Muscle of arm (tissue), 12 donors: ENCODE results near the gene IFNLR1. TPM values are rescaled to one million over a fixed set of nuclear protein-coding genes. Genes with fewer than 3 reads are reported as not detected.

Experiments
- DNase-seq: peaks from one replicate; pipeline ENCODE4 v3.0.0-alpha.2; 2013
- polyA plus RNA-seq, 12 donors: library from polyadenylated mRNA; unstranded; fragments of 120-200 nt; gene quantifications; one replicate each; pipeline ENCODE4 v1.2.1, GENCODE V29; 2013; ENCODE audit not compliant: insufficient read length in 12 of 12

Gene IFNLR1
- polyA plus RNA-seq, 12 donors = 0.04 to 5.0 (median 0.17) TPM; not detected in 3

DNA sequence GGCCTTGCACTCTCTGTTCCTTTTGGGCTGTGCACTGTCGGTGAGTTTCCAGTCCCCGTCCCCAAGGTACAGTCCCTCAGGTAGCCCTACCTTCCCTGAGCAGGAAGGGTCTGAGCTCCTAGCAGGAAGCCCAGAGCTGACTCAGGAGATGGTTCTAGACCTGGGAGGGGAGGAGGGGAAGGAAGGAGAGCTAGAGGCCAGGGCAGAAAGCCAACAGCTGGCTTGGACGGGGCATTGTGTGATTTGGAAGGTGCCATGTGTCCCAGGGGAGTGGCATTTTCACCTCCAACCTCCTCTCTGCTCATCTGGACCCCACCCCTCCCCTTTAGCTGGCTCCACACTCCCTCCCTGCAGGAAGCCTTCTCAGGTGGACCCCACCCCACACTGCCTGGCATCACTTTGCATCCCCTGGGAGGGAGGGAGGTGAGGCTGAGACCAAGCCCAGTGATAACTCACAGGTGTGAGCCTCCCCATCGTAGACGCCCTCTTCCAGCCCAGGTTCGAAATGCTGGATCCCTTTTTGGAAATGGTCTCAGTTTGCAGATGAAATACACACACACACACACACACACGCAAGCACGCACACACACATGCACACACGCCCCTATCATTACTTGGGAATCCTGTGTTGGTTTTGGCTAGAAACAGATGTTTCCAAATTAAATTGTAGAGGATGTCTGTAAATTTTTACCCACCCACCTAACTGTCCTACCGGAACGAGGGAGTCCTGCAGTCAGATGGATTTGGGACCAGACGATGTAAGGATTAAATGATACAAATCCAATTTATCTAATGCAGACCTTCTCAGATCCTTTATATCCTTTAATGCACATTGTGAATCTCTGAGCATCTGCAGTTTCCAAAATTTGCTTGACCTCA, 19.7 kb upstream of the IFNLR1 start:
- no peak for DNase-seq

DNA sequence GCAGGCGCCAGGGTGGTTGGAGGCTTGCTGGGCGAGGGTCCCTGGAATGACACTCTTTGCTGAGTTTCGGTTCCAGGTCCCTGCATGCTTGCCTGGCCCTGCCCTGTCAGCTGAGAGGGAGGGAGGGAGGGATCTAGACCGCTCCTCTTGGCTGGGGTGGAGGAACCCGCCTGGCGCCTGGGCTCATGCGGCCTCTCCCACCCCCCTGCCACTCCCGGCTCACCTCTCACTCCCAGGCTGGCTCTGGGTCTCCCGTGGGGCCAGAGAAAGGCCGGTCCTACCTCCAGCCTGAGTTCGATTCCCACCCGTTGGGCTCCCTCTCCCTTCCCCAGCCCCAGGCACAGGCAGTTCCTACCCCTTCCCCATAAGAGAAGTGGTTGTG, 19.0 kb upstream of the IFNLR1 start:
- no peak for DNase-seq

DNA sequence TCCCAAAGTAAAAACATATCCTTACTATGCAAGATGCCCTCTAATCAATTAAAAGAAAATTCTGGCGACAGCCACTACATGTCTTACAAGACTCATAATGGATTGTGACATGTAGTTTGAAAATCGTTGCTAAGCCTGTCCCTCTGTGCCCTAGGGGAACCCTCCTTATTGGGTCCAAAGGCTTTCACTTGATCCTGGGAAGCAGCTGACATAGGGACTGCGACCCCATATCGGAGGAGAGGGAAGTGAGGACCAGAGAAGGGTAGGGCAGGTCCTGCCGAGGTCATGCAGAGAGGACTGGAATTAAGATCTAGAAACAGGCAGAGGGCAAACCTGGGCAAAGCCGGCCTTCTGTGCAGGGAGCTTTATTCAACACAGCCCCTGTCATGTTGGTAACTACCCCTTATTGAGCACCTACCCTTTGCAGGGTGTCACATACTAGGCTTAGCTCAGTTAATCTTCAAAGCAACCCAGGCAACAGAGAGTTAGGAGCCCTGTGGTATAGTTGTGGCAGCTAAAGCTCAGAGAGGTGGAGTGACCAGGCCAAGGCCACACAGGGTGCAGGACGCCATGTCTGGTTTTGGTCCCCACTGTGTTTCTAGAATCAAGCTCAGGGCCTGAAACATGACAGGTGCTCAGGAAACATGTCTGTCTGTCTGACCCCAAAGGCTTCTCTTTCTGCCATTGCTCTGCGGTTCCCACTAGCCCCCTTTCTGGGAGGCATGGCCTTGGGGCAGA, 18.4 kb upstream of the IFNLR1 start:
- DNase-seq = no peak

DNA sequence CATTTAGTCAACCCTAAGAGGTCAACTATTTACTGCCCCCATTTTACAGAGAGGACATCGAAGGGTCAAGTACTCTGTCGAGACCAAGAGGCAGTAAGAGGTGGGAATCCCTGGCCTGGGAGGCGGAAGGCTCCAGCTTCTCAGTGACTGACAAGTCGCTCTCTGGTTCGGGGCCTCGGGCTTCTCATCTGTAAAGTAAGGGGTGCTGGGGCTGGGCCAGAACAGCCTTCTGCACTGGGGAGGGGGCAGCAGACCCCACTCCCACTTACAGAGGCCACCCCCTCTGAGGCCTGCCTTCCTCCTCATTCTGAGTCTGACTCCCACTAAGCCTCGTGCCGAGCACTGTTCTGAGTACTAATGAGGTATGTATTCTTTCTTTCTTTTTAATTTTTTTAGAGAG, 17.0 kb upstream of the IFNLR1 start:
- no peak for DNase-seq

DNA sequence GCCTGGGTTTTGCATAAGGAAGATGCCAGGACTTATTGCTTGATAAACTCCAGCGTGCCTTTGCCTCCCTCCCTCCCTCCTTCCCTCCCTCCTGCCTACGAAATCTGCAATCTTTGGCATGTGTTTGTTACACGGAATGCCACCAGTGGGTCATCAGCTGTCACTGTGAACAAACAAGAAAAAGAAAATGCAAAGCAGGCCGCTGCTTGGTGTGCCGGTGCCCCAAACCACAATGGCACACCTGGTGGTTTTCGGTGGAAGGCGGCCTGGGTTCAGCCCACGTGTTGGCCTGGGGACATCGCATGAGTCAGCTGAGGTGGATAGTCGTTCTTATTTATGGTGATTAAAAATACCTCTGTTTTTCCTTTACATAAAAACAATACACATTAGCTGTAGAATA, 16.3 kb upstream of the IFNLR1 start:
- no peak for DNase-seq

DNA sequence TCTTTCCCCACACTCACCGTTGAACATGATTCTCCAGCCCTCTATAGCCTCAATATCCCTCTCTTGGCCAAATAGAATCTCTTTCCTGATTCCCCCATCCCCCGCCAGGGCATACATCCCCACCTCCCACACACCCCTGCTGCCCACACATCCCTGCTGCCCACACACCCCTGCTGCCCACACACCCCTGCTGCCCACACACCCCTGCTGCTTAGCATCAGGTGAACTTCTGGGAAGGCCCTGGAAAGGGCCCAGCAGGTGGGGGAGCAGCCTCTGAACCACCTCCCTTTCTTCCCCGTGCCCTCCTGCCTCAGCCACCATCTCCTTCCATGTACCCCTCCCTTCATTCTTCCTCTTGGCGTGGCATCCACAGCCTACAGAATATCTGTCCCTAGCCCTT, 15.9 kb upstream of the IFNLR1 start:
- no peak for DNase-seq

DNA sequence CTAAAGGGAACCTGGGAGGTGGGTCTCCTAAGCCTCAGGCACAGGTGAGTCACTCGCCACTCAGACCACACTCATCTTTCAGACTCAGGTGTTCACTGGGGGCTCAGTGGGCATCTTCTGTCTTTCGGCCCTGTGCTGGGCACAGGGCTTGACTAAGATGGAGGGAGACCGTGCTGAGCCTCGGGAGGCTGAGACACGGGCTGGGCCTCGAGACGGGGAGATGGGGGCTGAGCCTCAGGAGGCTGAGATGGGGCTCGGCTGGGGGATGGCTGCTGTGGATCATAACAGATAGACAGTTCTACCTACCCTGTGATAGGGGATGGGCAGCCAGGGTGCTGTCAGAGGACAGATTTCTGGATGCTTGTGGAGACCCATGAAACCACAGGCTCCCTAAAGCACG, 15.5 kb upstream of the IFNLR1 start:
- DNase-seq = no peak

DNA sequence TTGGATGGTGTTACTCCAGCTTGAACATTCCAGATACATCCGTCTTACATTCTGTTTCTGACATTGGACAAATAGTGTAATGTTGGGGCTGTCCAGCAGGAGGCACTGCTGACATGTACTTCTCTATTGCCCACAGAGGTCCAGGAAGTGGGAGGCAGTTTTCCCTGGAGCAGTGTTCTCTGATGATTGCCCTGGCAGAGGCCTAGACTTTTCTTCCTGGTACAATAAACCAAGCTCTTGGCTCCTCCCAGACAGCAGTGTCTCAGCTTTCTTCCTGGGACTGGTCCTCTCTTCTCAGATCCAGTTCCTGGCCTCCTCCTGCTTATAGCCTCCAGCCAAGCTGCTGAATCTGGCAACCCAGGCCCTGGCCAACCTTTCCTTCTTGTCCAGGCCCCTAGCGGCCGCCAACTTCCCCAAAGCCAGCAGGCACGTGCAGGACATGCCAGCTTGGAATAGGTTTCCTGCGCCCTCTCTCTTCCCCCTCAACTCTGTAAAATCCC, 14.9 kb upstream of the IFNLR1 start:
- peak; percentile 57 for DNase-seq

DNA sequence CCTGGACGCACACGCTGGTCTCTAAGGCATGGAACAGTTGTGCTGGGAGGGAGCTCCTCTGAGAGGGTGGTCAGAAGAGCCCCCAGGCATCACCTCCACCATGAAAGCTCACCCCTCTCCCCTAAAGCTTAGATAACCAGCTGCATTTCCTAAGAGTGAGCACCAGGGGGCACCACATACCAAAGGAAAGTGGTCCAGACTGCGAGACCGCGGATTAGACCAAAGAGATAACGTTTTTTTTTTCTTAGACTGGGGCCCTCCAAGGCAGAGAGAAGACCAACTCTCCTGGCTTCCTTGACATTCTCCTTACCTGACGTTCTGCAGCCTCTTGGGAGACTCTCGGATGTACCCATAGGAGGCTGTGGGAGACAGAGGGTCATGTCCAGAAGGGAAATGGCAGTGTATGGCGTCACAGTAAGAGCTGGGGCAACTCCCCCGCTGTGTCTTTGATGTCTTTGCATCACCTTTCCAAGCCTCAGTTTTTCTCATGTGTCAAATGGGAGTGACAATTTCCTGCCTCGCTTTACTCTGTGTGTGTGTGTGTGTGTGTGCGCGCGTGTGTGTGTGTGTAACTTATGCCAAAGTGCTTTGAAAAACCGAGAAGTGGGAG, 12.3 kb upstream of the IFNLR1 start:
- DNase-seq = peak; percentile 55

DNA sequence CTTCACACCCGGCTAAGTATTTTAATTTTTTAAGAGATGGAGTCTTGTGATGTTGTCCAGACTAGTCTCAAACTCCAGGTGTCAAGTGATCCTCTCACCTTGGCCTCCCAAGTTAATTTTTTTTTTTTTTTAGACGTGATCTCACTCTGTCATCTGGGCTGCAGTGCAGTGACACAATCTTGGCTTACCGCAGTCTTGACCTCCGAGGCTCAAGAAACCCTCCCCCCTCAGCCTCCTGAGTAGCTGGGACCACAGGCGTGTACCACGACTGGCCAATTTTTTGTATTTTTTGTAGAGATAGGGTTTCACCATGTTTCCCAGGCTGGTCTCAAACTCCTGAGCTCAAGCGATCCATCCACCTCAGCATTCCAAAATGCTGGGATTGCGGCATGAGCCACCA, 11.7 kb upstream of the IFNLR1 start:
- DNase-seq = no peak

DNA sequence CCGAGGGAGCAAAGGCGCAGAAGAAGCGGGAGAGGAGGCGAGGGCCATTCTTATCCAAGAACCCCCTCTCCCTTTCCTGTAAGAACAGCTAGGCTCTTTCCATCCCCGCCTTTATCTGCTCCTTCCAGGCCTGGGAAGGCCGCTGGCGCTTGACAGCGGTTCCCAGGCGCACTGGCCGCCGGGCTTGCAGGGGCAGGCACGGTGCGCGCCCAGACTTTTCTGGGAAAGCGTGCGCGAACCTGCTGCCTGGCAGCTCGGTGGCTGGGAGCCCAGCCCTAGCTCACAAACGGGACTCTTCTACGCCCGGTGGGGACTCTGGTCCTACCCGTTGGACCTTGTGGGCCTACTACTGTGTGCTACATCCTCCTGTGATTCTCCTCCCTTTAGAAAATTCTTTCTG, 8.8 kb upstream of the IFNLR1 start:
- no peak for DNase-seq

DNA sequence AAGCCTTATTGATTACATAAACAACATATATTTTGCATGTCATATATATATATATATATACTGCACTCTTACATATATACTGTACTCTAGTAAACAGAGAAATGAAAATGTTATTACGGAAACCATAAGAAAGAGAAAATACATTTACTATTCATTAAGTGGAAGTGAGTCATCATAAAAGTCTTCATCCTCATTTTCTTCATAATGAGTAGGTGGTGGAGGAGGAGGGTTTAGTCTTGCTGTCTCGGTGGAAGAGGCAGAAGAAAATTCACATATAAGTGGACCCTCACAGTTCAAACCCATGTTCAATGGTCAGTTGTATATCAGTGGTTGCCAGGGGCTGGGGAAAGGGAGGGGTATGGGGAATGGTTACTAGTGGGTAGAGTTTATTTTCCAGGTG, 8.0 kb upstream of the IFNLR1 start:
- DNase-seq = no peak

DNA sequence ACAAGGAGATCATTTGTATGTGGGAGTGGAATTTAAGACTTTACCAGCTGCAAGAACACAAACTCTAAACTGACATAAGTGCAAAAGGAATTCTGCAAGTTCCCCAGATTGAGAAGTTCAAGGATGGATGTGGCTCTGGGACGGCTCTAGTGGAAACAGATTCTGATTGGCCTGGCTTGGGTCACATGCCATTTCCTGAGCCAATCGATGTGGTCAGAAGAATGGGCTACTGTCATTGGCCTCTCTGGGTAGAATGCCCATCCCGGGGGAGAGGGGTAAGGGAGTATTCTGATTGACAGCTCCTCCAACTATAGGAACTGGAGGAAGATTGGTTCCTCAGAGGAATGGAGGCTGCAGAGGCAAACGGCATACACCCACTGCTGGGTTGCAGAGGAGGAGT, 6.0 kb upstream of the IFNLR1 start:
- DNase-seq = no peak

DNA sequence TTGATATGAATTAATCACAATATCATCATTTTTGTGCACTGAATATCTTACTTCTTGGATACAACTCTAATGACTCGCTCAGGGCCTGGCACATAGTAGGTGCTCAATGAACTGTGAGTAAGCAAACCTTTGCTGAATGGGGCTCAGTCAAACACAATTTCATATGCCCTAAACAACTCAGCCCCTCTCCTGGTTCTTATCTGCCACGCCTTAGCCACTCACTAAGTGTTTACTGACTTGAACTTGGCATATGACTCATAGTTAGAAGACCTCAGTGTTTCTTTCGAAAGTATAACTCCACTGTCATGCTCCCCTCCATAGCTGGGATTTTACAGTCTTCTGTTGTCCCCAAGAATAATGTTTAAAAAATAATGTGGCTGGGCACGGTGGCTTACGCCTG, 4.8 kb upstream of the IFNLR1 start:
- no peak for DNase-seq

DNA sequence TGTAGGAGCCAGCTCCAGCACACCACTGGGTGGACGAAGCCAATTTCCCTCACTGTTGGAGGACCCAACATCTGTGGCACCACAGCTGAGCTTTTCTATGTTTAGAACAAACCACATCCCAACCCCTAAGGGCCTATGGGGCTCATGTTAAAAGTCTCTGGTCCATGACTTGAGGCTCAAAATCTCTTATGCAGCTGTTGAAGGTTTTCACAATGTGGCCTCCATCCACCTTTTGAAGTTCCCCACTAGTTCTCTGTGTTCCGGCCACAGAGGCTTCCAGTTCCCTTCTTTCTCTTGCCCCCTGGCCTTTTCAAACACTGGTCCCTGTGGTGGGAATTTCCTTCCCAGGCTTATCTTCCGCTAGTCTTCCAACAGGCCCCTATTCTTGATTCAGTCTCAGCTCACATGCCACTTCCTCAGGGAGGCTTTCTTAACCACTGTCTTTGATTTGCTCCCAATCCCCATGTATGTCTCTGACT, 3.9 kb upstream of the IFNLR1 start:
- no peak for DNase-seq

DNA sequence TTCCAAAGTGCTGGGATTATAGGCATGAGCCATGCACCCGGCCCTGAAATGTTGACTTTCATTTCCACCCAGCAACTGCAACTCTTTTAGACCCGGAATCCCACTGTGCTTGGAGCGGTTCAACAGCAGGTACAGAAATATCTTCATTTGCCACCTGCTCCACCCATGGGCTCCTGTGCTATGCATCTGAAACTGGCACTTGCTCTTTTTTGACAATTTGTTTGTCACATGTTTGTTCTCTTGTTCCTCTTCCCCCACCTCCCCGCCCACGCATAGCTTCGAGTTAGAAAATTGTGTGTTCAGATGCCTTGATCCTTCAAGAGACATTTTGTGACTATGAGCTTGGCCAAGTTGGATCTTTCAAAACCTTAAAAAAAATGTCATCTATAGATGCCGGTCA, 2.4 kb upstream of the IFNLR1 start:
- DNase-seq = no peak

DNA sequence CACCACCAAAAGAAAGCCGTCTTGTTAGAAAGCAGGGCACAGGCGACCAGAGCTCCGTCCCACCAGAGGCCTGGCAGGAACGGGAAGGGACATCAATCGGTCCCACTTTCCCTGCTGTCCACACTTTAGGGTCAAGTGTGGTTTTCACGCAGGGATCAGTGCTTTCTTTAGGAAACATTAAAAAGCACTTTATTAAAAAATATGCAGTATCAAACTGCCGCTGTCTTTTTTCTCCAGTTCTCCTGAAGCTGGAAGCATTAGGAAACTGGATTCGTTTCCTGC, 437 bp downstream of the IFNLR1 start:
- no peak for DNase-seq

DNA sequence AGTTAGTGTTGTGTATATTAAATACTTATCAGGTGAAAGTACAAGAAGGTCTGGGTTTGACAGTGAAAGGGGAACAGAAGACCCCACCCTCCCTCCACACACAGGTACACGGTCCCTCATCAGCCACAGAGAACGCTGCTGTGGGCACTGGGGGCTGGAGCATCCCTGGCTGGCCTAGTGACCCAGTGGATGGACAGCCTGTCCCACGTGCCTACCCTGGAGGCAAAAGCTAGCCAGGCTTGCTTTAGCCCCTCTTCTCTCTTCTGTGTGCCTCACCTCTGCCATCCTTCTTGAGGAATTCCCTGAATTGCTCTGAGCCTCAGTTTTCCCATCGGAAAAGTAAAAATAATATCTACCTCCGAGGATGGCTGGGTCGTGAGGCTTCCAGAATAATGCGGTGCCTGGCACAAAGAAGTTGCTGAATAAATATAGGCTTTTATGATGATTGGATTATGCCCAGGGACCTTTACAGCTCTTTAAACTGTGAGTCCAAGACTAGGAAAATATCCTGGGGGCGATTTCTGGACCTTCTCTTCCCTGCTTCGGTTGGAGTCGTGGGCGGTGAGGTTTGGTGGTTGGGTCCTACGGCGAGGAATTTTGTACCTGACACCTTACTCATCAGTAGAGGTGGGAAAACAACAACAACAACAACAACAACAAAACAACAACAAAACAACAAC, 918 bp downstream of the IFNLR1 start:
- DNase-seq = no peak

DNA sequence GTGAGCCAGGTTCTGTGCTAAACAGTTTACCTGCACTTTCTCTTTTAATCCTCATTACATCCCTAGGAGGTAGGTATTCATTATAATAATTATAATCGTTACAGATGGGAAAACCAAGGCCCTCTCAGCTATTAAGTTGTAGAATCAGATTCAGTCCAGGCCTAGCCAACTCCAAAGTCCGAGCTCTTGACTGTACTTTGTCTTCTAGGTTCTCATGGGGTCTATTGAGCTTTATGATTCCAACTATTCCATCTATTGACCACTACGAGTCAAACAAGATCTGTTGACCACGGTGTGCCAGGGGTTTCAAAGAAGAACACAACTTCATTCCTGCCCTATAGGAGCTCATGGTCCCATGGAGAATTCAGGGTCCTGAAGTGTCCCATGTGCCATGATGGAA, 2.0 kb downstream of the IFNLR1 start:
- no peak for DNase-seq

DNA sequence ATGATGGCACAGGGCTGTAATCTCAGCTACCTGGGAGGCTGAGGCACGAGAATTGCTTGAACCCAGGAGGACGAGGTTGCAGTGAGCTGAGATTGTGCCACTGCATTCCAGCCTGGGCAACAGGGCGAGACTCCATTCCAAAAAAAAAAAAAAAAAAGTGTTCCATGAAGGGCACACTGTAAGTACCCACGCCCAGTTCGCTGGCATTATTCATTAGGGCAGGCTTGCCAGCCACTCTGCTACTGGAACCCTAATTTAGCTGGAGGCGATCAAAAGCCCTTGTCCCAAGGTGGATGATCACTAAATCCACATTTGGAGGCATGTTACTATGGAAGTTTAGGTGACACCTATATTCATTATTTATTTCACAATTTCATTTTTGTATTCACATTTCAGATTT, 5.0 kb downstream of the IFNLR1 start:
- no peak for DNase-seq

DNA sequence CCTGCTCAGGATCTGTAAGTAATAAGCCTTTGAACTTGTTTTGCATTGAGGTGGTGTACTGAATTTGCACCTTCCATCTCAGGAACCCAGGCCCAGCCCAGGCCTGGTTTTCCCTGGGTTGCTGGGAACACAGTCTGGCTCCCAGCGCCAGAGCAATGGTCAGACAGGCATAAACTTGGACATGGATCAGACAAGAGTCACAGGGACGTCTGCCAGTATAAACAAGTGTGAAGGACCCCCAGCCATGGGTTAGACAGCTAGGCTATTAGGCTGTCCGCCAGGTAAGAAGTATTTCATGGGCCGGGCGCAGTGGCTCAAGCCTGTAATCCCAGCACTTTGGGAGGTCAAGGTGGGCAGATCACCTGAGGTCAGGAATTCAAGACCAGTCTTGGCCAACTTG, 5.5 kb downstream of the IFNLR1 start:
- DNase-seq = no peak

DNA sequence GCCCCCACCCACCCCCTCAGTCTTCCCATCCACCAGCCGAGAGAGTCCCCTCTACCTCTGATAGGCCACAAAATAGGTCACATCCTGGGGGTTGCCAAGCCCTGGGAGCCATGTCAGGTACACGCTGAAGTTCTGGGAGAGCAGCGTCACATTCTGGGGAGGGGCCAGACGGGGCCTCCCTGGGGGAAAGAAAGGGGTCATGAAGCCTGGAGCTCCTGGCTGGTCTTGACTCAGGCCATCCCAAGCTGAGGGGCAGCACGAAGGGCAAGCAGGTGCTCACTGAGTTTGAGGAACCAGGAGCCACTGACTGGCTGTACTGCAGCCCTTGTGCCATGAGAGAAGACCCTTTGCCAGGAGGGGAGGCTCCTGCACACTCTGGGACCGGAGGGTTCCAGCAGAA, 6.4 kb downstream of the IFNLR1 start:
- DNase-seq = no peak
